DMS53 (cell line): ENCODE data around the gene MYLK4.

Experiments used
- DNase-seq: peaks from one replicate; lab custom pipeline; 2025; lab: John Stamatoyannopoulos, UW

Gene MYLK4

DNA sequence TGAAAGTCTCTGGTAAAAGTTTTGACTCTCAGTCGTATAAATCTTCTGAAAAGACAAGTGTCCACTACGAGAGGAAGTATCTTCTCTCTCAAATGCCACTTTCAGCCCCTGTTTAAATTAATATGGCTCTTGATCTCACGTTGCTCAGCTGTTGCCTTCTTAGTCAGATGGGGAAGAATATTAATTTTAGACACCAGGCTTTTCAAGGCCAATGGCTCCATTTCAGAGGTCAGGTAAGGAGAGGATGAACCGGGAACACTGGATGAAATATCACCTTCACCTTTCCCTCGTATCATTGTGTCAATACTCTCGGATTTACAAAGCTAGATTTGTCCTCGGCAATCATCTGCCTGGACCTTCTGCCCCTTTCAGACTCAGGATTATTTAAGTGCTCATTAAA, at the start of gene MYLK4:
Gene MYLK4, minus strand, starts transcription at position 91 of the 400 bp plus-strand sequence. CDS start 1,628 bp downstream, outside the sequence.
- DNase-seq, result no peak

DNA sequence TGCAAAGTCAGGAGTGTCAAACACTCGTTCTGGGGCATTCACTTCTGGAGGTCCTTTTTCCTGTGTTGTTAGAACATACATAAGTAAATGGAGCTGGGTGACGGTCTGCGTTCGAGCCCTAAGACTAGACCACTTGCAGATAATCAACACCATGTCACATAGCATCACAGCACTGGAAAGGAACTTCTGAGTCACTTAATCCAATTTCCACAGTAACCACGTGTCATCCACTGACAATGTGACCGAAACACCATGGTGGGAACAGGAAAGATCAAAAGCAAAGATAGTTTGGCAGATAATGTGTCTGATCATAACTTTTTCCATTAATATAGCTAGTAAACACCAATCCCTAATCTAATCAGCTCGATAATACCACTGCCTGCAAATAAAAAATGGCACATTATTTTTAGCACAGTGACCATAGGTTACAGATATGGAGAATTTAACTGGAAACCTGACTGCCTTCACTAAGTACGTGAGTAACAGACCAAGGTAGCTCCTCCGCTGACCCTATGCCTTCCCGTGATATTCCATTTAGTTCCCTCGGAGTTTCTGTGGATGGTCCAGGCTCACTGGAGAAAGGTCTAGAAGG, 49.3 kb upstream of the MYLK4 start:
- DNase-seq, result no peak

DNA sequence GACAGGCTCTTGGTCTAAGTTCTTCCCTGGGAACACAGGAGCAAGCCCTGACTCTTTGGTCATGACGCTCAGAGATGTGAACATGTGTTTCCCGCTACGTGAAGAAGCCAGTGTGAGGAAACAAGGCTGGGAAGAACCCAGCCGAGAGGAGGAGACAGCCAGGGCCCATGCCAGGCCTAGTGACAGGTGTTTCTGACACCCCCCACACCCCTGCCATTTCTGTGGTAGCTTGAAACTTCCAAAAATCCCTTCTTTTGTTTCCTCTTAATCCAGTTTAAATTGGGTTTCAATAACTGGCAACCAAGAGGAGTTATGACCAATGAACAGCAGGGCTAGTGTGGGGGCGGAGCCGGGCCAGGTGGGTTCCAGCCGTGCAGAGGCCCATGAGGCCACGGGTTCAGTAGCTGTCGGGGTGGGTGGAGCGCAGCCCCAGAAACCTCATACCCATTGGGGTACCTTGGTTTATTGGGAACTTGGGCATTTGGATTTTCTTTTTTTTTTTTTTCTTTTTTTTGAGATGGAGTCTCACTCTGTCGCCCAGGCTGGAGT, 47.9 kb upstream of the MYLK4 start:
- no peak for DNase-seq

DNA sequence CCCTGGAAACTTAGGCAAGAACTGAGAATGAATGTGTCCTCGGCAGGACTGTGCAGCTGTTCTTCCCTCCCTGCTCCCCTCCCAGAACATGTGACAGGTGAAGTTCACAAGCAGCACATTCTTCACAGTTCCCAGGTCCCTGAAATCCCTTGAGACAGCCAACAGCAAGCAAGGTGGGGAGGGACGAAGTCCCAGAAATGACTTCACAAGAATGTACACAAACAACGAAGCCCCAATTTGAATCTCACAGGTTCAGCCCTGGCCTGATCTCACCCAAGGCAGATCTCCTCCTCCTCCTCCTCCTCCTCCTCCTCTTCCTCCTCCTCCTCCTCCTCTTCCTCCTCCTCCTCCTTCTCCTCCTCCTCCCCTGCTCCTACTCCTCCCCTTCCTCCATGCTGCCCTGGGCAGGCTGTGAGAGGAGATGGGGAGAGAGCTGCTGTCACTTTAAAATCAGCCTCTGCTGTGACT, 46.9 kb upstream of the MYLK4 start:
- no peak for DNase-seq

DNA sequence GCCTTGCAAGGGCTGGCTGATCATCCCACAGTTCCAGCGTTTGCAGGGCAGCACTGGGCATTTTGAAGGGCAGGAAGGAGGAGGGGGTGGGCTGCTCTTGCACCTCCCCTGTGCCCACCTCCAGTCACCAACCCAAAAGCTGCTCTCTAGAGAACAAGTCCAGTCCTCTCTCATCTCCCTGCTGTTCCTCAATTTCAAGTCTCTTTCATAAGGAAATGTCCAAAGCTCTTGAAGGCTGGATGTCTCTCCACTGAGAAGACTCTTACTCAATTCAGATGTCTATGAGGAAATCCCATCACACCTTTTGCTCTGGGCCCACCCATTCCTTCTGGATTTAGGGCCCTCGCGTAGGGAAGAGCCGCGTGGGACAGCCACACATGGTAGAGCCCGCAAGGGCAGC, 46.1 kb upstream of the MYLK4 start:
- no peak for DNase-seq

DNA sequence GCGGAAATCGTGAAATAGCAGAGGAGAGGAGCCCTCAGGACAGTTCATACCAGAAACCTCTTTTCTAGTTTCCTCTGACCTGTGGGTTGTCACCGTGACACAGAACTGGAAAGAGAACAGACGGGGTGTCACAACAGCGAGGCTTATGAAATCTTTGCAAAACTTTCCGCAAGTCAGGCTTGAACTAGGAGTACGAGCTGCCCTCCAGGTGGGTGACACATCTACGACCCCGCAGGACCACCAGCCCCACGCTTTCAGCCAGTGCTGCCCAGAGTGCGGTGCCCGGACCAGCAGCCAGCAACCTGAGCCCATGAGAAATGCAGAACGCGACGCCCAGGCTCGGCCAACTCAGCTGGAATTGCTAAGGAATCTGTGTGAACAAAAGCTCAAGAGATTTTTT, 45.2 kb upstream of the MYLK4 start:
- no peak for DNase-seq

DNA sequence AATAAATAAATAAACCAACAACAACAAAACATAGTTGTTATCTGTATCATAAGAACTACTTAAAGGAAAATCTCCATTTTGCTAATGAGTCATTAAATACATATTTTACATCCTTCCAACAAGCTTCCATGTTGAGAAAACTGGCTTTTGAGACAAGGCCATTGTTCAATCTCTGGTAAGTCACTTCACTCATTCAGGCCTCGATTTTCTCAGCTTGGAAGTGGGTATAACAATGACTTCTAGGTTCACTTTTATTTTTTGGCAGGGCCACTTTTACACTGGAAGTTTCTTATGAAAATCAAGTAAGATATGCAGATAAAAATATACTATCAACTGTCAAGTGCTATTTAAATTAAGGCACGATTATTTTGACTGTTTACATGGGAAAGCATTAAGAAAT, 44.4 kb upstream of the MYLK4 start:
- DNase-seq, result no peak

DNA sequence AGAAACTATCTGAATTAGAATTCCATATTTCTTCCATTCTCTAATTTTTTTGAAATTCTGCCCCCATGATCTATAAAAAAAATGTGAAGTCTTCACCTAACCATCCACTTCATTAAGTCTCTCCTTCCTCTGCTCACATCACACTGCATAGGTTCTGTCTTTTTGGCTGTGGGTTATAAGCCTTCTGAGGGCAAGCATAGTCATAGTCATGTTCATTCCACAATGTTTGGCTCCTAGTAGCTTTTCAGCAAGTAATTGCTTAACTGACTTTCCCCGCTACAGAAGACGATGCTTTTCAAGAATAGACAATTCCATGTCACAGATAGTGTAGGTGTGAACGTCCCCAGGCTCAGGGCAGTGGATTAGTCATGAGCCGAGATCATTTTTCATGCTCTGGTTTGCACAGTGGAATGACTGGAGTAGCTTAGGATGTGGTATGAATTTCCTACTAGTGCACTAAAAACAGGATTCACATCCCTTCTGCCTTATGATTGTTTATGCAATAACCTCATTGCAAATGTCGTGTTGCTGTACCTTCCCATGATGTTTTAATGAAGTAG, 43.5 kb upstream of the MYLK4 start:
- no peak for DNase-seq

DNA sequence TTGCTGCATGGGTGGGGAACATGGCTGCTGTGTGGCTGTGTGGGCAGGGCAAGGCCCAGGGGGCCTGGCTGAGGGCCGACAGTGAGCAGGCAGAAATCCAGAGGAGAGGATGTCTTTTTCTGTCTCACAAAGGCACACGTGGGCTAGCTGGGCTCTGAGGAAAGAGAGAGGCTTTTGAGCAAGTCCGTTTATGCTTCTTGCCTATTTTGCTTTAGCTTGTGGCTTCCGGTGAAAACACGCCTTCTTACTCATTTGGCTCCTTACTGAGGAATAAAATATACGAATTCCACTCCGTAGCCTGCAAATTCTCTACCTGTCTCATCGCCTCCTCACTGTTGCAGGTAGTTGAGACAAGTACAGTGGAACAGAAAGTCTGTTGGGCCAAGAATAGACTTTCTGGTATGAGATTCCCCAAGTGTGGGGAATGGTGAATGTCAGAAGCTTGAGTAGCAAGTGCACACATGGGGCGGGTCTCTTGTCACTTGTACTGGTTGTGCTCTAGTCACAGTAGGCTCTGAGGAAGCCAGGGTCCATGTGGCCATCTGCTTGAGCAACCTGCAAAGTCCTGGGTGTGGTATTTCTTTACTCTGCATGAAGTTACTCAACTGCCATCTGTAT, 42.9 kb upstream of the MYLK4 start:
- DNase-seq, result no peak

DNA sequence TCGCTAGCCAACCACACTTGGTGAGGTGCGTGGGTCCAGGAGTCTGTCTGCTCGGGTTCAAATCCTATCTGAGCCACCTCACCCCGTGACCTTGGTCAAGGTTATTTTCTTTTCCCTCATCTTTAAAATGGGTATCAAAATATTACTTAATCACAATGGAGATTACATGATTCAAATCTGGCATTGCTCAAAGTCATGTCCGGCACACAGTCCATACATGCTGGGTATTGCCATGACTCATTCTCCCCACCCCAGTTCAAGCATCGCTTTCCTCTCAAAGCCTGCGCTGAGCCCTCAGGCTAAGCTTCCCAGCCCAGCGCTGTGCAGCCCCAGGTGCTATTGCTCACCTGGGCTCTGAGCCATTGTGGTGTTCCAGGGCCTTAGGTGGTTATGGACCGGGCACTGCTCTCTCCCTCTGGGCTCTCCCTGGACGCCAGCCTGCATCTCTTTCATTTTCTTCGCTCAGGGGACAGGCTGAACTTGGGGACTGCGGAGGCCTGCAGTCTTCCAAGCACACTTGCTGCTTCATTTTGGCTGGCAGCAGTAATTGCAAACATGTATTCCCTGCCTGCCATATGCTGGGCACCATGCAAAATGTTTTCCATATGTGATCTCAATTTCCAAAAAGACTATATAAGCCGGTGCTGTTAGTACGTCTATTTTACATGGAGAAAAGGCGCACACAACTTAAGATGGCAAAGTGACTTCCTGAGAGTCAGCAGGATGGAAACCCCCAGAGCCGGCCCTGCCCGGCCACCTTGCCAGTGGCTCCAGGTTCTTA, 41.8 kb upstream of the MYLK4 start:
- DNase-seq, result no peak

DNA sequence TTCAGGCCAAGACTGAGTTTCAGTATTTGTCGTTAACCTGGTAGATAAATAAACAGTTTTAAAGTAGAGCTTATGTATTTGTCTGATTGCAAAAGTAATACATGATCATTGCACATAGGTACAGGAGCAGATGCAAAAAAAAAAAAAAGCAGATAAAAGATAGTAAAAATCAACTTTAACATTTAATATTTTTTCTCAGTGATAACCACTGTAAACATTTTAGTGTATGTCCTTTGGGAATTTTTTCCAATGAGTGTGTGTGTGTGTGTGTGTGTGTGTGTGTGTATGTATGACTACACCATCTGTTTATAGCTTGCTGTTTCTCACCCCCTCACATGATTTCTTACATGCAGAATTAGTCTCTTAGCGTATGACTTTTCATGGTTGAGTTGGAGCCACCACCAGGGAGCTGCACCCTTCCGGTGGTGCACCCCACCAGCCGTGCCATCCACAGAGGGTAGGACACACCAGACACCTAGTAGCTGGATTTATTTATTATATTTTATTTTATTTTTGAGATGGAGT, 40.8 kb upstream of the MYLK4 start:
- DNase-seq, result no peak

DNA sequence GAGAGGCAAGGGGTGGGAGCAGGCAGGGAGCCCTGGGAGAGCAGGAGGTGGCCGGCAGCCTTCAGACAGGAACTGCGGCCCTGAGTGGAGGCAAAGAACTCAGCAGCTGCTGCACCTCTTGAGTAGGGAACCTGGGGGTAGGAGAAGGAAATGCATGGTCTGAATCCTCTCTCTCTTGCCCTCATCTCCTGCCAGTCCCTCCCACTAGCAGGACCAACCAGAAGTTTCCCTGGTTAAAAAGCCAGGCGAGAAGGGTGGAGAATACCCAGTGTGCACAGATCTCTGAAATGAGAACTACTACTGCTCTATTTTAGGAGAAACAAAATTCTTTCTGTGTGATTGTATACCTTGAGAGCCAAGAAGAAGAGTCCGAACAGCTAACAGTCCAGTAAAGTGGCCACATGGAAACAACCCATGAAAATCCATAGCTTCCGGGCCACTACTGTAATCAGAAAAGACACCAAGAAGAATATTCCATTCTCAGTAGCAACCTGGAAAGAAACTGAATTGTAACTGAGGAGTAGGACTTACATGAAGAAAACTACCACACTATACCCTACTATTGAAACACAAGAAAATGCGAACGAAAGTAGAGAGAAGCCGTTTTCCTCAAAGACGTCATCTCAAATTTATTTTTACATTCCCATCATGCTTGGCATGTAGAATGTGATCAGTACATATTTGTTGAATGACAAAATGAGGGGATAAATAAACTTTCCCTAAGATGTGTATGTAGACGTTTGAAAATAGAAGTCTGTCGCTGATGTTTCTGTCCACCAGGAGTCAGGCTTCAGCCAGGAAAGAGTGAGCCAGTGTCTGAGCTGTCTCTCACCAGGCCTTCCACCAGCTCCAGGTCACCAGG, 40.1 kb upstream of the MYLK4 start:
- peak; percentile 87 for DNase-seq

DNA sequence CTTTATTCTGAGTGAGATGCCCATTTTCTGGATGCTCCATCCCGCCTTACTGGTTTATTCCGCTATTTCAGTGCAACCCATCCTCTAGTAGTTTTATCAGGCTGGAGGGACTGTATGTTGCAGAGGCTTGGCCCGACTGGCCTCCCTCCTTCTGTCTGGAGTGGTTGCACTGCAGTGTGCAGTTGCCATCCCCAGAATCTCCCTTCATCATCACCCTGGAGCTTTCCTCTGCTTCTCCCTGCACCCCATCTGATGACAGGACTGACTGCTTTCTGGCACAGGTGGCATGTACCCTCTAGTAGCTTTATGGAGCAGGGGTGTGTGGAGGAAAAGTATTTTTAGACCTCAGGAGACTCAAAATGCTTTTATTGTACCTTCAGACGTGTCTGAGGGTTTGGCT, 35.5 kb upstream of the MYLK4 start:
- DNase-seq, result no peak

DNA sequence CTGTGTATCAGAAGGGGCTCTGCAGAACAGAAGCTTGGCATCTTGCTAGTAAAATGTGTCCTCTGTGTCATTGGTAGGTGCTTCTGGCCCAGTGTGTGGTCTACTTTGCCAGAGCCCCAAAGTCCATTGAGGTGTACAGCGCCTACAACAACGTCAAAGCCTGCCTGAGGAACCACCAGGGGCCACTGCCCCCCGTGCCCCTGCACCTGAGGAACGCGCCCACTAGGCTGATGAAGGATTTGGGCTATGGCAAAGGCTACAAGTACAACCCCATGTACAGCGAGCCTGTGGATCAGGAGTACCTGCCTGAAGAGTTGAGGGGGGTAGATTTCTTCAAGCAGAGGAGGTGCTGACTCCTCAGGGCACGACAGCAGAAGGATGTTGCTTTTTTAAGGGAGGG, 34.2 kb upstream of the MYLK4 start:
- no peak for DNase-seq

DNA sequence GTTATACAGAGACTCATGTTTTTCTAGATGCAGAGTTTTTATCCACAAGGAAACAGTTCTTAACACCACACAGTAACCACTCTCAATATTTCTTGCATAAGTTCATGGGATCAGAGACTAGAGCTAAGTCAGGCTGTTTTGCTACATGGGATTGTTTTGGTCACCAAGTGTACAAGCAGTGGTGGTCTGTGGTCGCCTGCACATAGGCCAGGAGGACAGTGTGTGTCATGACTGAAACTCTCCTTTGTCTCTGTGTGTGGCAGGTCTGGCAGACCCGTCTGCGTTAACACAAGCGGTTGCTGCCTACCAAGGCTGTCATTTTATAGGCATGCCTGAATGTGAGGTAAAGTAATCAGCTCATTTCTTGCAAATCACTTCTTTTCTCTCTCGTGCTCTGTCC, 33.3 kb upstream of the MYLK4 start:
- no peak for DNase-seq

DNA sequence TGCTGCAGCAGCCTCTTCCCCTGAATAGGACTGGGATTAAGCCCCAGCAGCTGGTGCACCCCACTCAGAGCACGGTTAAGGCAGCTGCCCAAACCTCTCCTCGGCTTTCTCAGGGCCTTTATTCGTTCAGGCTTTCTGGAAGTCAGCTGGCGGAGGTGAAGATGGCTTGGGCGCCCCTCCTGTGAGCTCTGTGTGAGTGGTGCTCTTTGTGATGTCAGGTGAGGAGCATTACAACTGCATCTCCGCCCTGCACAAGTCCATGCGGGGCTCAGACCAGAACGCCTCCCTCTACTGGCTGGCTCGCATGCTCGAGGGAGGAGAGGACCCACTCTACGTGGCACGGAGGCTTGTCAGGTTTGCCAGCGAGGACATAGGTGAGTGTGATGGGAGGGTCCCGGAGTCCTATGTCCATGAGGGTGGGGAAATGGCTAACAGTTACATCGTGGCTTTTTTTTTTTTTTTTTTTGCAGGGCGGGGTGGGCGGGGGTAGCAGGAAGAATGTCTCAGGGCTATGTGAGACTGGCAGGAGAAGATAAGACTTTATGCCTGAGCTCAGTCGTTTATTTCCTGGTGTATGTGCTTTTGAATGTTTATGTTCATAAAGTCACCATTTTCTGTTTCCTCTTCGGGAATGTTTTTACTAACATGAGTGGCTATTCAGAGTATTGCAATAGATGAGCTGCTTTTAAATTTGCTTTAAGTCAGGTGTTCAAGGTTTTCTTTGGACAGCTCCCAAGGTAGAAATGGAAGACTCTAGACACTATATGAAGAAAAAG, 32.7 kb upstream of the MYLK4 start:
- no peak for DNase-seq

DNA sequence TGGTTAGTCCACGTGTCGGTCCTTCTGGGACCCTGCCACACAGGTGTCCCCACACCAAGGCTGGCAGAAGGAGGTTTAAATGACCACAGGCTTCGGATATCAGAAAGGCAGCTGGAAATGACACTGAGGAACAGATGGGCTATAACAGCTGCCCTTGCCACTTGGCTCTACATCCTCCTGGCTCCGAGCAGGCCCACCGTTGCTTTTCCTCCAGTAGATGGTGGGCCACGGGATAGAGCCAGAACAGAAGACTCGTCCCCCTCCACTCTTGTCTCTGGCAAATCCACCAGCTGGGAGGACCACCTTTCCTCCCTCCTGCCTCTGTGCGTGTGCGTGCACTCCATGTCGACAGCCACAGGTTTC, 32.1 kb upstream of the MYLK4 start:
- DNase-seq, result no peak

DNA sequence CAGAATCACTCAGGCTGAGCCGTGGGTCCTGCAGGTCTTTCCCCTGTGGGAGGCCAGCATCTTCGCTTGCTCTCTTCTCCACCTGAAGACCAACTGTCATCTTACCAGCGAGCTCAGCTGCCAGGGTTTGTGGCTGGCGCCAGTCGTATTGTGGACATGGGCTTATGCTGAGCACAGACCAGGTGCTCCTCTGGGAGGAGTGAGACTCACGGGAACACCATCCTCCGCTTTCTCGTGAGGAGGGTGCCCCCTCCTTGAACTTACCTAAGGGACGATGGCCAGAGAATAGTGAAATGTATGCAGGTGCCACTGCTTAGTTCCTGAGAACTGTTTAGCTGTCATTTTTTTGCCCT, 31.6 kb upstream of the MYLK4 start:
- no peak for DNase-seq

DNA sequence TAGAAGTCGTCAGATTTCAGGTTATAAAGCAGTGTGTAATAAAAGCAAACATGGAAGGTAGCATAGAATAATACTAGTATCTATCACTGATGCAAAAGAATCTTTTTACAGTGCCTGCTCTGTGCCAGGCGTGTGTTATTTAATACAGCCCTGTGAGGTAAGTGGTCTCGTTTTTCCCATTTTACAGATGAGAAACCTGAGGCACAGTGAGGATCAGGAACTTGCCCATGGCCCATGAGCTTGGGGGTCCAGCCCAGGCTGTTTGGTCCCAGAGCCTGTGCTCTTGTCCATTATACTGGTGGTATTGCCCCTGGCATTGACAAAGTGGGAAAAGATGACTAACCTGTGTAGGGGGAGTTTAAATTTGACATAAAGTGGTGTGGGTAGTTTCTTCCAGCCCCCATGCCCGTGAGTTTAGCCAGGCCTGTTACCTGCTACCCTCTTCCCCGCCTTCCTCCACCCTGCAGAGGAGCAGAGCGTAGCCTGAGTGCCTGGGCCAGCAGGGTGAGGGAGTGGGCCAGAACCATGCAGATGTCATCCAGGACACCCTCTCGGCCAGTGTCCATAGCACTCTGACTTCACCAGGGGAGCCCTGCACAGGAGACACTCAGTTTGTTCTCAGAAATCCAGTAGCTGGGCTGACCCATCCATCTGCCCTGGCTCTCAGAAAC, 31.1 kb upstream of the MYLK4 start:
- no peak for DNase-seq

DNA sequence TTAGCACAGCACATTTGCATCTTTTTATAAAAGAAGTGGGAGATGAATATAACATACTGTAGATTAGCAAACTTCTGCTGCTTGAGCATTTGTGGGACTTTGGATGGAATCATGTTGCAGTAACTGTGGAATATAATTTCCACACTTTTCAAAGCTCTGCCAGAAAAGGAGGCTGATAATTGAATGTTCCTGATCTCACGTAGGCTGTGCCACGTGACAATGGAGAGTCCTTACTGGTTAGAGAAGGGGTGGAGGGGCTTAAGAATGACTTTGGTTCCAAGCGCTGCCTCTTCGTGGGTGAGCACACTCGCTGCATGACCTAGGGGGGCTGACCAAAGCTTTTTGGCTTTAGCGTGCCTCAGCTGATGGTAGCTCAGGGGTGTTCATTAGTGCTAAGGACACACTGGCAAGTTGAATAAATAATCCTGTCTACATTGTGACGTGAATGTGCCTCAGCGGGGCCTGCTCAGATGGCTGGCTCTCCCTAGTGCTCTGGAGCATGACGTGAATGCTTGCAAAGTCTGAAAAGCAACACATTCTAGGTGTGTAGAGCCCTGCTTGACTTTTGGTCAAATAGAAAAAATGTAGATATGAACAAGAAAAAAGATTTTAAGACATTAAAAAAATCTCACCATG, 29.5 kb upstream of the MYLK4 start:
- DNase-seq, result no peak
